NCI-H460 (cell line): ENCODE results near the gene PIGO. TPM values are rescaled to one million over a fixed set of nuclear protein-coding genes. Genes with fewer than 3 reads are reported as not detected.

Experiments
- DNase-seq: peaks from one replicate; pipeline ENCODE4 v3.0.0-alpha.2; 2016; ENCODE audit warnings: low read depth; ENCODE audit errors: extremely low read depth
- polyA plus RNA-seq: library from polyadenylated mRNA; depleted of rRNA; stranded (reverse); fragments of >200 nt; gene quantifications from 2 replicates; pipeline ENCODE4 v1.2.3, GENCODE V29; 2014; cell fraction: nucleus; rRNA removed
- total RNA-seq: library from RNA; depleted of rRNA; stranded (reverse); fragments of >200 nt; shearing (Covaris generic); gene quantifications from 2 replicates; pipeline ENCODE4 v1.2.3, GENCODE V29; 2014; rRNA removed

PIGO gene
- 32.2 and 33.9 TPM in 2 replicates for total RNA-seq
- 48.0 and 49.7 TPM in 2 replicates for polyA plus RNA-seq

DNA sequence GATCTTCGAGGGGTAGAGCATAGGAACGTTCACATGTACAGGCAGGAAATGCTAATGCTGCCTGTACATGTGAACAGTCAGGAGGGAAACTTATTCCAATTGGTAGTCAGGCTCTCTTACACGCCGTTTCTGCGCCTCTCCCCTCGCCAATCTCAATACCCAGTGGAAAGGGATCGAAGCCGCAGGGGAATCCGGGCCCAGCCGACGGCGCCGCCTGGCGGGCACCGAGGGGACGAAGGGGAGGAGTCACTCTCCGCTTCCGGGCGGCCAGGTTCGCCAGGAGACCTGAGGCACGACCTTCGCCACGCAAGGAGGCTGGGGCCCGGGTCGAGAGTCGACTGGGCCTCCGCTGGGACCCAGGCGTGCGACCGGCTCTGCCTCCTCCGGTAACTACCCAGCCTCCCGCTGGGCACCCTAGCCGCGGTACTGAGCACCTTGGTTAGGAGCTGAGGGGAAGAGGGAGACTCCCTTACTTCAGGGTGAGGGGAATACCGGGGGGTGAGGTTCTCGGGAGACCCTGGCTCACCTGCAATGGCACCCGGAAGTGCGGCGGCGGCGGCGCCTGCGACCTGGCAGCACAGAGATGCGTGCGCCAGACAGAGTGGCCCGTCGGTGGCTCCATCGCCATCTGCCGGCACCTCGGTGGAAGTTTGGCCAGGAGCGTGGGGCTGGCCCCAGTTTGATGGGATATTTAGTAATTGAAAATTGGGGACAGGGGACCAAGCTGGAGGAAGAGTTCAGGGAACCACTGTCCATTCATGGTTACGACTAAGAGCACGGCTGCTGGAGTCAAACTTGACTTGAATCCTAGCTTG lies at the start of gene PIGO:
Gene PIGO, minus strand, starts transcription at position 557 of the 815 bp plus-strand sequence. CDS start 1,026 bp downstream, outside the sequence.
- peak; percentile 71 for DNase-seq

DNA sequence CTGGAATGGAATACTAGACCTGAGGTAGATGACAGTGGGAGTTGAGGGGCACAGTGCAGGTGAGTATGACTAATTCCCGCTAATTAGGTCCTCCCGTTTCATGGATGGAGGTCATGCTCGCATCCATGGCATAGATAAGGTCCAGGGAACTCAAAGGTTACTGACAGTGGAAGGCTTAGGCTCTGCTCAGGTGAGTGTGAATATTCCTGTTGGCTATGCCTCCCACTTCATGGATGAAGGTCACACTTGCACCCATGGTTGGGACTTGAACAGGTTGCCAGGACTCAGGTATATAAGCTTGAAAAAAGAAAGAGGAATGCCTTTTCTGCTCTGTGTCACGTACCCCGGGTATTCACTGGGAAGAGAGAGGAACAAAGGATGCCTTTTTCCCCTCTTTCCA lies 45.6 kb upstream of the PIGO start:
- DNase-seq: no peak

DNA sequence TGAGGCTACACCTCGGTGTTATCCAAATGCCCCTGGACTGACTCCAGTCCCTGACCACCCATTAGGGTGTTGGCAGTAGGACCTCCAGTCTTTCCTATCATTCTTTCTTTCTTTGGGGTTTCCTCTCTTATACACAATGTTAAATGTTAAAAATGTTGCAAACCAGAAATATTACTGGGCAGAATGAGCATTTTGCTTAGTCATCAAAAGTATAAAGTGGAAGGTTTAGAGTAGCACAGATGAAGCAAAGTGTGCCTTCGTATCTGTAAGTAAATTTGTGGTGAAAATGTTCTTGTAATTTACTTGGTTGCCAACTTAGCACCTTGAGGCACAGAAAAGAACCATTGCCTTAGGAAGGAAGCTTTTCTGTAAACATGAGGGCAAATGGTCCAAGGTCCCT lies 43.7 kb upstream of the PIGO start:
- DNase-seq: no peak

GRCh38 chr9:35136866-35137265 lies 40.5 kb upstream of the PIGO start:
- no peak for DNase-seq

- no peak for DNase-seq
Measured at GRCh38 chr9:35135988-35136387, 39.6 kb upstream of the PIGO start.

- DNase-seq: no peak
Measured at GRCh38 chr9:35134920-35135319, 38.5 kb upstream of the PIGO start.

GRCh38 chr9:35116898-35117551 lies 20.6 kb upstream of the PIGO start:
- peak; percentile 85 for DNase-seq

- DNase-seq: no peak
Measured at GRCh38 chr9:35116539-35116897, 20.1 kb upstream of the PIGO start.

GRCh38 chr9:35115680-35116538 lies 19.5 kb upstream of the PIGO start, which contains the start of gene ATOSB:
TSS of gene ATOSB (minus strand) at chr9:35115862. CDS start at chr9:35108274, 7,588 bp downstream.
- DNase-seq: peak; percentile 87

- DNase-seq: no peak
Measured at GRCh38 chr9:35114840-35115628, 18.6 kb upstream of the PIGO start.

DNA sequence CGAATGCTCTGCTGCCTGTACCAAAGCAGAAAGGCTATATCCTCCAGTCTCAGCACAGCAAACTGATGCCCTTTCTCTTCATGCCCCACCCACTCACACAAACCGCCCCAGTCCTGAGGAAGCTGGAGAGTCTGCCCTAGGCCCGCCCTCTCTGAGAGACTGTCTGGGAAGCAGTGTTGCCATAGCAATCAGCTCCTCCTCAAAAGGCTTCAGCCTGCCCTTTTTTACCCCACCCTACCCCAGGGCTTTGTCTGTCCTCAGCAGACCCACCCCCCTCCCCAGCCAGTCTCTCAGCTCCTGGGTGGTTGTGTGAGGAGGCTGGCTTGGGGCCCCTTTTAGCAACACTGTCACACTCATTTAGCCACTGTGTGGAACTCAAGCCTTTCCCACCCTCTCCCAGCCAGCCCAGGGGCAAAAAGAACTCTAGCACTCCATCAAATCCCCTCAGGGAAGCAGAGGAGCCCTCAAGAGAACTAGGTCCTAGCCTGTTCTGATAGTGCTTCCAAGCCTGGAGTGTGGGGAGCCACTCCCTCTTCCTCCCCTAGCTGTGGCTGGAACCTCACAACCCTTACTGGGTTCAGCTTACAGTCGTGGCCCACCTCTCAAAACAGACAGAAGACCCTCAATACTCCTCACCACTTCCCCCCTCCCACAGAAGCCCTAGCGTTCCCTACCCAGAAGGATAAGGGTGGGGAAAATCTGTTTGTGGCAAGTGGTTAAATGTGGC lies 17.9 kb upstream of the PIGO start:
- DNase-seq: peak; percentile 81

- no peak for DNase-seq
Measured at GRCh38 chr9:35112257-35113020, 16.0 kb upstream of the PIGO start.

DNA sequence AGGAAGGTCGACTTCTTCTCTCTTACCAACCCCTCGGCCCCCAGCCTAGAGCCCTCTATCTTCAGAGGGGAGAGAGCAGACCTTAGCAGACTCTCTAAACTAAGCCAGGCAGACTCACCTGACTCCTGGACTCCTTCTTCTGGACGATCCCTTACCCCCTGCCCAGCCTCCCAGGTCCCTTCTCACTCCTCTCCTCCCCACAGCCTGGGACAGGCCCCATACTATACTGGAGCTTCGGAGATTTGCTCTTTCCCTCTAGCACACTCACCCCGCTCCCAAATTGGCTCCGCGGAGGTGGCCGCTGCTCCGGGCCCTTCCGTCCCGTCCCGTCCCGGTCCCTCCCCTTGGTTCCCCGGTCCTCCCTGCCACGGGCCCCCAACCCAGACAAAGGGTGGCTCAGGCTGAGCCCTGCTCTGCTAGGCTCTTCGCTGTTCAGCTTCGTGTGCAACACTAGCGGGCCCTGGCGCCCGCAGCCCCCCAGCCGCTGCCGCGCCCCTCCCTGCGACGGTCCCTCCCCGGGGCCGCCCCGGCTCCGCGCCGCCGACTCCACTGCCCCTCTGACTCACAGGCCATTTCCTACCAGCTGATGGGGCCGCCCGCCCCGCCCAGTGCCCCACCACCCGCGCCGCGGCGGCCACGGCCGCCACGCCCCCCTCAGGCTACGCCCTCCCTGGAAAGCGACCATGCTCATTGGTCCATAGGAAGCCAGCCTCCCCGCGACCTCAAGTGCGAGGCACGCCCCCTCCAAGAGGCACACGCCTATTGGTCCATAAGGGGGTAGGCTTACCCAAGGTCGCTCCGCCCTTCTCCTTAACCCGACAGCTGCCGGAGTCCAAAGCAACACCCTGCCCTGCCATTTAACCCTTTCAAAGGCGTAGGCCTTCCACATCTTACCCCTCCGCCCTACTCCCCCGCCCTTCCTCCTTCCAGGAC lies 14.9 kb upstream of the PIGO start:
- DNase-seq: peak; percentile 96

- DNase-seq: no peak
Measured at GRCh38 chr9:35110327-35110761, 14.0 kb upstream of the PIGO start.

DNA sequence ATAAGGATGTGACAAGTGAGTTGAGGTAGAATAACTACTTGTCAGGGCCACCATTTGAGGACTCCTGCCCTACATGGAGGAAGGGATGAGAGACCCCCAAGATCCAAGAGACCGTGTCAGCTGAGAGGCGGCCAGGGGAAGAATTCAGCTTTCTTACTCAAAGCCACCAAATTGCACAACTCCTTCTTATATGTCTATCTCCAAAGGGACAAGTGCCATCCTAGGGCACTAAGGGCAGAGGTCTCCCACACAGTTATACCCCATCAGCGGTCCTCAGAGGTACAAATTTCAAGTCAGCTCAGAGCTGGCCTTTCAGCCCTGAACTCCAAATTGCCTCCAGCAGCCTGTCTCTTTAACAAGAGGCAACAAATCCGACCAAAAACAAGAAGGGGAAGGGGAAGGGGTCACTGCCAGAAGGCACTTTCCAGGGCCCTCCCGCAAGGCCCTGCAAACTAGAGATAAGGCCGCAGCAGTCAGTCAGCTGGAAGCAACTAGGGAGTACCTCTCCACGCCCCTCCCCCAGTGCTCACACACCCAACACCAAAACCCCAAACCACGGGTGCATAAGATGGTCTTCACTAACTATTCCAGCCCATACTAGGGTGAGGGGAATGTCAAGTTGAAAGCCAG lies 12.7 kb upstream of the PIGO start:
- no peak for DNase-seq

GRCh38 chr9:35108461-35108860 lies 12.1 kb upstream of the PIGO start:
- no peak for DNase-seq
